Stimulated activated CD8-positive, alpha-beta memory T cell treated with anti-CD3 and anti-CD28 coated beads, Interleukin-15, amount 100 ng/mL, for 4 hours (primary cell): ENCODE measurements around the gene ACTN2.
A peak's percentile ranks its signal among the peaks of the same experiment; 100 is the strongest.
"Not testable (repeated sequence)": the region's sequence is repeated elsewhere in the genome, so short reads cannot be mapped to it uniquely, and the experiment has no call there.

ENCODE experiments used
- DNase-seq, 2 donors: peaks; one replicate each; pipeline ENCODE4 v3.0.0-alpha.2; 2020; ENCODE audit warnings: low read depth in 2 of 2

The ACTN2 gene

DNA sequence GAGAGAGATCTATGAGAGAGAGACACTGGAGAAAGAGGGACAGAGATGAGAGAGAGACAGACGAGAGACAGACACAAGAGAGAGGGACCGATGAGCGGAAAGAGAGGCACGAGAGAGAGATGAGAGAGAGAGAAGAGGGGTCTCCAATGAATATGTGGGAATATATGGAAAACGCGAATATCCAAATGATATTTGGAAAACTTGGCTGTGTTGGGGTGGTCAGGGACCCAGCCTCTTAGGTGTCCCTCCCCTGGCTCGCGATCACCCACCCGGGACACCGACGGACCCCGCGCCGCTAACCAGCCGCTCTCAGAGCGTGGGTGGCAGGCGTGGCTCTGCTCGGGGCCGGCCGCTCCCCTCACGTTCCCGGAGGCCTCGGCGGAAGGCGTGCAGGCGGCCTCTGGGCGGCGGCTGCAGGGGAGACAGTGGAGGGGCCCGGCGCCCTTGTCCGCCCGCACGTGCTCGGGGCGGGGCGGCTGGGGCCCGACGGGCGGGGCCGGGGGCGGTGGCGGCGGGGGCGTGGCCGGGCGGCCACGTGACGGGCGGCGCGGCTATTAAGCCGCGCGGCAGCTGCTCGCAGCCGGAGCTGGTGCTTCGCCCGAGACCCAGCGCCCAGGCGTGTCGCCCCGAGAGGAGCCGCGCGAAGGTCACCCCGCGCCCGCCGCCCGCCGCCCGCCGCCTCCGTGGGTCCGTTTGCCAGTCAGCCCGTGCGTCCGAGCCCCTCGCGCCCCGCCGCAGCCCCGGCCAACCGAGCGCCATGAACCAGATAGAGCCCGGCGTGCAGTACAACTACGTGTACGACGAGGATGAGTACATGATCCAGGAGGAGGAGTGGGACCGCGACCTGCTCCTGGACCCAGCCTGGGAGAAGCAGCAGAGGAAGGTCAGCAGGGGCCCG, at the start of gene ACTN2:
Gene ACTN2, plus strand, starts transcription at position 583 of the 898 bp plus-strand sequence. Its CDS starts 175 bp downstream, at position 758.
- peak in 1 of 2 donors; percentile 13 for DNase-seq

DNA sequence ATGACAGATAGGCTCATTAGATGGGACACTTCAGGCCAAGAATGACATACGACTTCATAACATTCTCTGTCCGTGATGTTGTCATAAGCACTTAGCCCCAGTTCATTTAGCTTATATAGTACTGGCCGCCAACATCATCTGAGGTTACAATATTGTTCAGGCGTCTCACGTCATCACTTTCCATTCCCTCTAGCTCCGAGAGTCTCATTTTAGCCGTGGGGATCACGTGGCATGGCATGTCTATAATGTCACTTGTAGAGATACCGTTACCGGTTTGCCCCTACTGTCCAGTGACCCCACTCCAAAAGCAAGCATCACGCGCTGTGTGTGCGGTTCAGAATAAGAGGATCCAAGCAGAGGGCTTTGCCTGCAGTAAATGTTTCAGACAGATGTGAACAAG, 47.4 kb upstream of the ACTN2 start:
- DNase-seq, result no peak

- DNase-seq, result no peak
Observed at GRCh38 chr1:236639686-236640085, 46.6 kb upstream of the ACTN2 start.

DNA sequence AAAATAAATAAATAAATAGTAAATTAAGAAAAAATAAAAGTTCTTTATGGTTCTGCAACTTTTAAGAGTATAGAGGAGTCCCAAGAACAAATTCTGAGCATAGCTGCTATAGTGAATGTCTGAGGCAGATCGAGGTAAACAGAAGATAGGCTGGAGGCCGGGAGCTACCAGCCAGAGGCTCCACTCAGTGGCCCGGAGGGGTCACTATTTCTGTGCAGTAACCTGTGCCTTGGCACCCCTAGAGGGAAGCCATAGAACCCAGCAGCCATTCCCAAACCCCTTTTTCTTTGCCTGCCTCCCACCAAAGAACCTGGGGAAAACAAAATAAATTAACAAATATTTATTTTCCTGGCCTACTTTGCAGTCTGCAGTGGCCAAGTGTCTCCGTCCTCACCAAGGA, 43.5 kb upstream of the ACTN2 start:
- DNase-seq, result no peak

DNA sequence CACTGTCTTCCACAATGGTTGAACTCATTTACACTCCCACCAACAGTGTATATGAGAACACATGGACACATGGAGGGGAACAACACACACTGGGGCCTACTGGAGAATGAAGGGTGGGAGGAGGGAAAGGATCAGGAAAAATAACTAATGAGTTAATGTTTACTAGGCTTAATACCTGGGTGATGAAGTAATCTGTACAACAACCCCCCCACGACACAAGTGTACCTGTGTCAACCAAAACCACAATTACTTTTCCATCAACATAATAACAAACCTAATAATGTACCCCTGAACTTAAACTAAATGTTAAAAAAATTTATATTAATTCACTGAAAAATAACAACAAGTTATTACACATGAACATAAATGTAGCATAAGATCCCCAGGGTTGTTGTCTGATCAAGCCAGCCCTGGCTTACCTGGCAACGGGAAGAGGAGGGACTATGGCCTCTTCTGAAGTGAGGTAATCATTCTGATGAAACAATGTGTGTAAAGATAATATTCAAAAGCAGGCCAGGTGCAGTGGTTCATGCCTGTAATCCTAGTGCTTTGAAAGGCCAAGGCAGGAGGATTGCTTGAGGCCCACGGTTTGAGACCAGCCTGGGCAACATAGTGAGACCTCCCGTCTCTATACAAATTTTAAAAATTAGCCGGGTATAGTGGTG, 41.2 kb upstream of the ACTN2 start:
- no peak for DNase-seq

- DNase-seq, result no peak
Observed at GRCh38 chr1:236654511-236654910, 31.8 kb upstream of the ACTN2 start.

DNA sequence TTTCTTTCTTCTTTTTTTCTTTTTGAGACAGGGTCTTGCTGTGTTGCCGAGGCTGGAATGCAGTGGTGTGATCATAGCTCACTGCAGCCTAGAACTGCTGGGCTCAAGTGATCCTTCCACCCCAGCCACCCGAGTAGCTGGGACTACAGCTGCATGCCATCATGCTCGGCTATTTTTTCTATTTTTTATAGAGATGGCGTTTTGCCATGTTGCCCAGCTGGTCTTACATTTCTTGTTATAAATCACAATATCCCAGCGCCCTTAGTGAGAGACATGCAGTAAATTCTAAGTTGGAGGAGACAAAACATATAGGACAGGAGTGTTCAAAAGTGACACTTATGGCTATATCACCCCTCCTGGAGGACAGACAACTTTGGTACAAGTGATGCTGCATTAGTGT, 31.3 kb upstream of the ACTN2 start:
- no peak for DNase-seq

GRCh38 chr1:236657398-236657797, 28.9 kb upstream of the ACTN2 start:
- no peak for DNase-seq

DNA sequence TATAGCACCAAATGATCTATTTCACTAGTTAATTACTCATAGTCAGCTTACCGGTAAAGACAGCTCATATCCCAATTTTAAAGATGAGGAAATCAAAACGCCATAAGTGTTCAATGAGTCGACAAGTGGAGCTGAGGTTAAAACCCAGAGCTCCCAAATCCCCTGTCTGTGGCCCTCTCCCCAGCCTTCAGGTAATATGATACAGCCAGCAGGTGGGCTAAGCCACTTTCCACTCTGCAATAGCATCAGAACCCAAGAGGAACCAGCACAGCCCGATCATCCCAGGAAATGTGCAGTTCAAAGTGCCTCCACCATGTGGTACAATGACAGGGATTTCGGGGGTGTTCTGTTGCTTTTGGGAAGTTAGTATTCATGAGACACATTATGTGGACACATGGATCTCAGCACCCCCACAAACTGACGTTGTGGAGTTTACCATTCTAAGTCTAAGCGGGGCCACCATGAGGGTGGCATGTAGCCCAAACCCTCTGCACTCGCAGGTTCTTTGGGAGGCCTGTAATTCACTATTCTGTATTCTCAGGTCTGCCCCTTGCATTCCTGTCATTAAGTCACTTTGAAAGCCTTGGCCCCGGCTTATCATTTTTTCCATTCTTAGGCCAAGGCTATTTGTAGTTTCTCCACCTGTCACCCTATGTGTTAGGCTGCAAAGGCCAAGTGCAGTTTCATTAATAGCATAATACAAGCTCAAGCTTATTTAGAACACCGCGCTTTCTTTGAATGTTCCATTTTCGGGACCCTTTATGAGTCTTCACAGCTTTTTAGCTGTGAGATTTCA, 26.3 kb upstream of the ACTN2 start:
- DNase-seq, result no peak

GRCh38 chr1:236663934-236664333, 22.4 kb upstream of the ACTN2 start:
- DNase-seq, result no peak

- not testable (repeated sequence) for DNase-seq
Observed at GRCh38 chr1:236668909-236669308, 17.4 kb upstream of the ACTN2 start.

DNA sequence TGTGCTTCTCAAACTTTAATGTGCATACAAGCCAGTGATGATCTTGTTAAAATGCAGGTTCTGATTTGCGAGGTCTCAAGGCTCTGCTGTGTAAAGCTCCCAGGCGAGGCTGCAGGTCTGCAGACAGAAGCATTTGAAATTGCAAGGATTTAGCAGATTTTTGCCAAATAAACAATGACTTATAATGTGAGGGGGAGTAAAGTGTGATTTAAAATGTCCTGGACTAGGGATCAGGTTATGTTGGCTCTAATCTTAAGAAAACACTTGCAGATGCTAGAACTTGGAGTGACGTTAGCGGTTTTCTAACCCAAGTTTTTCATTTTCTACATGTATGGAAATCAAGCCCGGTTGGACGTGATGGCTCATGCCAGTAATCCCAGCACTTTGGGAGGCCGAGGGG, 16.2 kb upstream of the ACTN2 start:
- DNase-seq, result no peak

DNA sequence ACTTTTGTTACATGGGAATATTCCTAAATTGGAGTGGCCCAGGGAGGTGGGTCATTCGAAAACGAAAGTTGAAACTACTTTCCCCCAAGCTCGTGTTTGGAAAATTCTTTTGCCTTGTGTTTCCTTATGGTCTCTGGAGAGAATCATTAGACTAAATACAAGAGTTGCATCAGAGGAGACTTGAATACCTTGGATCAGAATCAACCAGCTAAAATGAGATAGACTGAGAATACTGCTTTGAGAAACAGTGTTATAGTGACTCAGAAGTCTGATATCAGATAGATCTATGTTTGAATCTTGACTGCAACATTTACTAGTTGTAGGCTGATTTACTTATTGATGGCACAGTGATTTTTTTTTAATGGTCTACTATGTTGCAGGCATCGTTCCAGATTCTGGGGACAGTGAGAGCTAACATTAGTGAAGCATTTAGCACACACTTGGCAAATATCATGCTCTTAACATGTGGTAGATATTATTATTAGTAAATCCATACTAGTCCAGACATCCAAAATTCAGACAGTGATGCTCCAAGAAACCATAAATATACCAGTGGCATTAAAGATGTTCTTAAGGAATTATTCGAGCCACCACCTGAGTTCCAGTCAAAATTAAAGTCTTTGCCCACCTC, 12.9 kb upstream of the ACTN2 start:
- DNase-seq, result no peak

- DNase-seq, result no peak
Observed at GRCh38 chr1:236677641-236678235, 8.6 kb upstream of the ACTN2 start.

GRCh38 chr1:236681219-236681618, 5.1 kb upstream of the ACTN2 start:
- DNase-seq, result no peak

GRCh38 chr1:236685205-236685916, 938 bp upstream of the ACTN2 start:
- no peak for DNase-seq

- no peak for DNase-seq
Observed at GRCh38 chr1:236686815-236687160, 489 bp downstream of the ACTN2 start.

DNA sequence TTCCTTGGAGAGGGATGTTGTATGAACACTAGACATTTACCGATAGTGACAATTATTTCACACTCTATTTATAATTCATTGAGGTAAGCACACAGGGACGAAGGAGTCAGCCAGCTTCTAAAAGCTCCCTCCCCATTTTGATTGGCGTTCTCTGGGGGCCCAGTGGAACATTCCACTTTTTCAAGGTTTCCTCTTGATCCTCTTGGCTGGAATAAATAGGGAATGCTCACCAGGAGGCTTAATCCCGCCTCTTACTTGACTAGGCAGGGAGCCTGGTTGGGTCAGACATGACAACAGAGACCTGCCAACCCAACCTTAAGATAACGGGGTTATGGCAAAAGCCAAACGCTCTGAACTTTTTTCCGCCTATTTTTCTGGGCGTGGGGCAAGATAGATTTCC, 974 bp downstream of the ACTN2 start:
- DNase-seq, result no peak

- DNase-seq, result no peak
Observed at GRCh38 chr1:236688705-236689104, 2.4 kb downstream of the ACTN2 start.

GRCh38 chr1:236689713-236690569, 3.6 kb downstream of the ACTN2 start:
- no peak for DNase-seq
